ENCODE measurements around the gene SOHLH1. TPM values are rescaled to one million over a fixed set of nuclear protein-coding genes. Genes with fewer than 3 reads are reported as not detected.

SOHLH1 gene
- total RNA-seq, 1 experiment from 2014 or later: not detected

DNA sequence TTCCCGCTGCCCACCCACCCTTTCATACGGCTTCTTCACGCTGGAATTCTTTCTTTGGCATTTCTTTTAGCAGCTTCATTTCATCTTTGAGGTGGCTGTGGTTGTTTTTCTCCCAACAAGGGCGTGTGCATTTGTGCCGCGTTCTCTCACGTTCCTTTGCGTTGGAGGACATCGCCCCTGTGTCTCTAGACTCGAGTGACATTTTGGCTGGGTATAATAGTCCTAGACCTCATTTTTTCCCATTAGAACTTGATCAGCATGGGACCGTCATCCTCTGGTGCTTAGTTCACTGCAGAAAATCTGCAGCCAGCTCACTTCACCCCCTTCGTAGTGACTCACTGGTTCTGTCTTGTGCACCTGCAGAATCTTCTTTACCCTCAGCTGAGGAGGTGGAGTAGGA lies 32.2 kb upstream of the SOHLH1 start:
- DNase-seq (ENCODE audit: low read depth): no peak

DNA sequence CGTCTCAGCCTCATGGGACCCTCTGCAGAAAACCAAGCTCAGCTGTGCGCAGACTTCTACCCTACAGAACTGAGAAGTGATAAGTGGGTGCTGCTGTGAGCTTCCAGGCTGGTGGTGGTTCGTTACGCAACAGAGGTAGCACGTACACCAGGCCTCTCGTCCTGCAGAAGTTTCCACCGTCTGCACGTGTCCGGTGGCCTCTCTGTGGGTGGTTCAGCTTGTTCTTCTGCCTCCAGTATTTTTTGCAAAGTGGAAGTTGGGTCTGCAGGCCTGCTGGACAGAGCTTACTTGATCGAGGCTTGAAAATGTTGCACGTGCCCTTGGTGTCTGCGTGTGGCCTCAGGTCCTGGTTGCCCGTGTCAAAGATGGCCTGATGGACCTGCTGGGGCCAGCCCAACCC lies 30.2 kb upstream of the SOHLH1 start:
- DNase-seq (ENCODE audit: low read depth): no peak

DNA sequence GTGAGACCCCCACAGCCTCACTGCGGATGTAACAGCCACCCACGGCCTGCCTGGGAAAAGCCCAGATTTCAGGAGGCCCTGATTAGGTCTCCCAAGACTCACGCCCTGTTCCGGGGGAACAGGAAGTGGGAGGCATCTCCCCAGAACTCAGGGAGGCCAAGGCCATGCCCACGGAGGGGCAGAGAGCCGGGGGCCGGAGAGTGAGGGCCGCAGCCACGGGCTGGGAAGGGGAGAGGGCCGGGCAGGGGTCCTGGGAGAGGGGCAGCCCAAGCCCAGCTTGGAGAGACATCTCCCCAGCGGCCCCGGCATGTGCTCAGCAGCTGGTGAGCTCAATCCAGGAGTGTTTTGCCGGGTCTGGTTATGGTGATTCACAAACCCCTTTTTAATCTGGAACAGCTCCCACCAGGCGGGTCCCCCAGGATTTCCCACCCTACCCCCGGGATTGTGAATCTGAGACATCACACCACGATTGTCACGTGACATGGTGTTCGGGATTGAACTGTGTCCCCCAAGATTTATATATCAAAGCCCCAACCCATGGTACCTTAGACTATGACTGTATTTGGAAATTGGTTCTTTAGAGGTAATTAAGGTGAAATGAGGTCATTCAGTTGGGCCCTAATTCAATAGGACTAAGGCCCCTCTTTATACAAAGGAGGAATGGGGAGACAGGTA lies 29.3 kb upstream of the SOHLH1 start:
- DNase-seq (ENCODE audit: low read depth): no peak

DNA sequence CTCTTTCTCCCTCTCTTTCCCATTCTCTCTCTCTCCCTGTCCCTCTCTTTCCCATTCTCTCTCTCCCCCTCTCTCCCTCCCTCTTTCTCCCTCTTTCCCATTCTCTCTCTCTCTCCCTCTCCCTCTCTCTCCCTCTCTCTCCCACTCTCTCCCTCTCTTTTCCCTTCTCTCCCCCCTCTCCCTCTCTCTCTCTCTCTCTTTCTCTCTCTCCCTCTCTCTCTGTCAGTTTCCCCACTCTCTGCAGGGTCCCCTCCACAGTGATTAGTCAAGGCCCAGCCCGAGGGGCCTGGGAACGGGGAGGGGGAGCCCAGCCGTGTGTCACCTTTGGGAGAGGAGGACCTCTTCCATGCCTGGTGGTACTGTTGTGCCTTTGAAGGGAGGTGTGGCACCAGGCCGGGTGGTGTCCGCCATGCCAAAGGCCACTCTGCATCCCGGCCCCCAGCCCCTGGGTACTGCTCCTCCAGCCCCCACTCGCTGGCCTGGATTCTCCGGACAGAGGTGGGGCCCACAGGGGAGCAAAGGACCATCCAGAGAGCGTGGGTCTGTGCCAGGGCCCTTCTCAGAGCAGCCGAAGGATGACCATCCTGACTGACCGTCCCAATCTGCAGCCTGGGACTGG lies 28.1 kb upstream of the SOHLH1 start:
- no peak for DNase-seq (ENCODE audit: low read depth)

DNA sequence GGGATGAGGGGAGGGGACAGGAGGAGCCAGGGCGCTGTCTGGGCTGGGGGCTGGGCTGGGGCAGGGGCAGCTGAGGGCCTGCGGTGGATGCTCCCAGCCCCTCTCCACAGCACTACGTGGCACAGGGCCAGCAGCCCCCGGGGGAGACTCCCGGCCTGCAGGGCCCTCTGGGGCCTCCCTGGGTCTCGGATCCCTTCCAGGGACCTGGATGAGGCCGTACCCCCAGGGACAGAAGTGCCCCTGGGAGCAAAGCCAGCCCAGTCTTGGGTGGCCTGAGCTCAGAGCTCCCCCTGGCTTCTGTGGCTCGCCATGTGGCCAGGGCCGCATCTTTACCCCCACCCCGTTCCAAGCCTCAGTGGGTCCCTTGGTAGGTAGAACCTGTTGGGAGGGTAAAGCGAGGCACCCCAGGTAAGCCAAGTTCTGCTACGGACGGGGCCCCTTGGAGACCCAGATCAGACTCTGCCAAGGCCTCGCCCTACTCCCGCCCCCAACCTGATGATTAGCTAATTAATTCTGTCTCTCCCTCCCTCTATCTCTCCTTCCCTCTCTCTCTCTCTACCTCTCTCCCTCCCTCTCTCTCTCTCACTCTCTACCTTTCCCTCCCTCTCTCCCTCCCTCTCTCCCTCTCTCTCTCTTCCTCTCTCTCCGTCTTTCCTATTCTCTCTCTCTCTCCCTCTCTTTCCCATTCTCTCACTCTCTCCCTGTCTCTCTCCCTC lies 27.0 kb upstream of the SOHLH1 start:
- DNase-seq (ENCODE audit: low read depth): no peak

DNA sequence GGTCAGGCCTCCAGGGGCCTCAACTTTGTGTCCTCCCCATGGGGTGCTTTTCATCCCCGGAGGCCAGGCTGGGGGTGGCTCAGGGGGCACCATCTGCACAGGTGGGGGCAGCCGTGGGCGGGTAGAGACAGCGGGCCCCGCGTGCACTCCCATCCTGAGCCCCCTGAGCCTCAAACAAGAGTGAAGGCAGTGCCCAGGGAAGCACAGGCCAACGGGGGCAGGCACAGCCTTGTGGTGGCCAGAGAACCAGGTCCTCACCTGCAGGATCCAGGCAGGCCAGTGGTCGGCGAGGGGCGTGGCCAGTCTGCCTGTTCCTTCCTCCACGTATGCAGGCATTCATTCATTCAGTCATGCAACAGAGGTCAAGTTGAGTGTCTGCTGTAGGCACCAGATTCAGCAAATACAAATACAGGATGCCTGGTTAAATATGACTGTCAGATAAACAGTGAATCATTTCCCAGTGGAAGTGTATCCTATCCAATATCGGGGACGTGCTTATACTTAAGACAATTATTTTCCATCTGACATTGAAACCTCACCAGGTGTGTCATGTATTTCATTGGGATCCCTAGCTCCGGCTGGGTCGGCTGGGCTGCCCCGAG lies 25.0 kb upstream of the SOHLH1 start:
- peak; percentile 40 for DNase-seq (ENCODE audit: low read depth)

DNA sequence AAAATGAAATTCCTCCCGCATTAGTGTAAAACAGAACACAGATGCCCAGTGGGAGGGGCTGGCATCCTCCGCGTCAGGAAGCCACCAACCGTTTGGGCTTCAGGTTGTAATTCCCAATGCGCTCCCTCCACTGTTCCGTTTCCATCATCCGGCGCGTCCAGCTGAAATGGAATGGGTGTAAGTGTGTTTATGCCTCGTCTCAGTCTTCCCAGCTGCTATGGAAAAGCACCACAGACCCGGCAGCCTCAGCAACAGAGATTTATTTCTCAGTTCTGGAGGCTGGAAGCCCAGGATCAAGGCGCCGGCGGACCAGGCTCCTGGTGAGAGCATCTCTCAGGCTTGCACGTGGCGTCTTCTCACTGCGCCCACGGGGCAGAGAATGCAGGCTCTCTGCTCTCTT lies 23.1 kb upstream of the SOHLH1 start:
- DNase-seq (ENCODE audit: low read depth): no peak

DNA sequence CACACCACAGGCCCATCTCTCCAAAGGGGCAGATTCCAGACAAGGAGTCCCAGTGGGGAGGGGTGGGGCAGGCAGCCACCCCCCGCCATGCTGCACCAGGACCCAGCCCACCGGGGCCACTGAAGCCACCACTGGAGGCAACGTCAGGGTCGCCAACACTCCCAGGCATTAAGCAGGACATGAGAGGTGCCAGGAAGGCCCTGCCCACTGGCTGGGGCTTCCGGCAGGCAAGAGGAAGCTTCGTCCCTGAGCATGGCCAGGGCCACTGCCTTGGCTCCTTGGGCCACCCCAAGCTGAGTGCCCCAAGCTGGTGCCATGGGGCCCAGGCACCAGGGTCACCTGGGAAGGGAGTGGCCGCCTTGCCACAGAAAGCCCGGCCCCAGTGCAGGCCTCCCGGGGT lies 20.2 kb upstream of the SOHLH1 start:
- DNase-seq (ENCODE audit: low read depth): no peak

DNA sequence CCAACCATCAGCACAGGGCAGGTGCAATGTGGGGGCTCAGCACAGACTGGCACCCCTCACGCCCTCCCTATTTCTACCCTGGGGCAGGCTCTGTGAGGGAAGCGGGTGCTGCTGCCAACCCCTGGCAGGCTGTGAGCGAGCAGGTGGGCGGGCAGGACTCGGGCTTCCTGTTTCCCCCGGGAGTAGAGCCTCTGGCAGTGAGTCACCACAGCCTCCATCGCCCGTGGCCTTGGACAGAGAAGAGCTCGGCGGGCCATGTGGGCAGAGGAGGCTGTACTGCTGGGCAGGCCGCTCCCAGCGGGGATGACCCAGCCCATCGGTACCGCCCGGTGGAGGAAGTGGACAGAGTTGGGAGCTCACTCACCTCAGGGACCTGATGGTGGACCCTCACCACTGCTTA lies 19.3 kb upstream of the SOHLH1 start:
- DNase-seq (ENCODE audit: low read depth): peak; percentile 77

DNA sequence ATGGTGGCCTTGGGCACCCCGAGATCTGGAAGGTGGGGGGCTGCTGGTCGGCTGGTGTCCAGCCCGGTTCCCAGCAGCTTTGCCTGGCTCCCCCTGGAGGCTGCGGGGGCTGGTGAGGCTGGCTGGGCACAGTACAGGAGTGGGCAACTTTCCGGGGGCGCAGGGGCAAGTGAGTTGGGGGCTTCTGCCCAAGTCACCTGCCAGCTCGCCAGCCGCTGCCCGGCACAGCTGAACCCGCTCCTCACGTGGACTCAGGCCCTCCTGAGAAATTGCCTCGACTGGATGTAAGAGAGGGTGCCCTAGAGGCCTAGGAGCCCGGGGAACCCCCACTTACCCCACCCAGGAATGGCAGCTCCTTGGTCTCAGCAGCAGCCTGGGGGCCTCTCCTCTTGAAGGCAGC lies 18.1 kb upstream of the SOHLH1 start:
- DNase-seq (ENCODE audit: low read depth): no peak

DNA sequence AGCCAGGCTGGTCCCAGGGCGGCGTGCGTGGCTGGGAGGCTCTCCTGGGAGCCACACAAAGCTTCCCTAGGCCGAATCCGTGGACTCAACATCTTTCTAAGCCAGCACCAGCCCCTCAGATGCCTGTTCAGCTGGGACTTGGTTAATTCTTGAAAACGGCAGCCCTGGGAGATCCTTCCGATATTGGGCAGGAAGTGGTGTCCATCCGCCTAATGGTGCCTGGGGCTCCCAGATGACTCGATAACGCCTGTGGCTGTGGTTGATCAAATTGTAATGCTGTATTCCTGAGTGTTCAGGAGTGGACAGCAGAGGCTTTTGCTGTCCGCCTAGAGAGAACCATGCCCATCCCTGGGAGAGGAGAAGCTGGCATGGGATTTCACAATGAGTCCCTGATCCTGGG lies 16.8 kb upstream of the SOHLH1 start:
- no peak for DNase-seq (ENCODE audit: low read depth)

DNA sequence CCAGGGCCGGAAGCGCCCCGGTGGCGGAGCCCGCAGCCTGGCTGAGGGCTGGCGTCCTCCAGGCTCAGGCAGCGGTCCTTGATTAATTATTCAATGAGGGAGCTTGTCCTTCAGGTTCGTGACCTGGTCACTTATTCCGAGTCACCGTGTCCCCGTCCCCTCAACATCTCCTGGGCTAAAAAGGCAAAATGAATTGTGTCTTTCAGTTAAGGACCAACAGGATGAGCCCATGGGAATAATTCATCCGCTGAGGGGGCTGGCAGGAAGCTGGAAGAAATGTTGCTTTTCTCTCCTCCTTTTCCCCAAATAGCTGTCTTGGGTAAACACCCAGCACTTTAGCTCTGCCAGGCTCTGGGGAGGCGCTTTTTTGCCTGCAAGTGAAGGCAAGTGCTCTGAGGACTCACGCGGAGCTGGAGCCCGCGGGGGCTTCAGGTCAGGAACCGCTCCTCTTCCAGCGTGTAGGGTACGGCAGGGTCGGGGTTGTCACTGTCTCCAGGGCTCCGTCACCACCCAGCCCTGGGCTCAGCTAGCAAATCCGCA lies 15.8 kb upstream of the SOHLH1 start:
- no peak for DNase-seq (ENCODE audit: low read depth)

DNA sequence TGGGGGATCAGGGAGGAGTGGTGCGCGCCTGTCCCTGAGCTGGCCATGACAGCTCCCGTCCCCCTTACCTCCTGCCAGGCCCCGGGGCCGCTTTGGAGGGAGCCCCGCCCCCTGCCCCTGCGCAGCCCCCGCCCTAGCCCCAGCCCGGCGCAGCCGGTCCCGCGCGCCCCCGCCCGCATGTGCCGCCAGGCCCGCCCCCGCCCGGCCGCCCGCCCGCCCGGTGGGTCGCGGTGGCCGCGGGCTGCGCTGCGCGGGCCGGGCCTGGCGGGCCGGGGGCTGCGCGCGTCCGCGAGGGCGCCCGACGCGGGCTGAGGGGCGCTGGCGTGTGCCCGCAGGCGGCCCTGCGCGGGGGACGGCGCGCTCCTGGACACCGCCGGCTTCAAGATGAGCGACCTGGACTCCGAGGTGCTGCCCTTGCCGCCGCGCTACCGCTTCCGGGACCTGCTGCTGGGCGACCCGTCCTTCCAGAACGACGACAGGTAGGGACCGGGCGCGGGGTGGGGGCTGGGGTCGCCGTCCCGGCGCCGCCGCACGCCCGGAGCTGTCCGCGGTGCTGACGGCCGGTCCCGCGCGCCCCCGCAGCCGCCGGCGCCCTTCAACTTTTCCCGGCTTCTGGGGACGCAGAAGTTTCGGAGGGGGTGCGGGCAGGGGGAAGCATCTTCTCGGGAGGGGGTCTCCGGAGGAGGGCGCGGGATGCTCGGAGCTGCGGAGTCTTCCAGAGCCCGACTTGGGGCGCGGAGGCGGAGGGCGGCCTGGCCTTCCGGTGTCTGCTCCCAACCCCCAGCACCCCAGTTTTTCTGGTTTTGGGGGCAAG lies 15.2 kb upstream of the SOHLH1 start:
- DNase-seq (ENCODE audit: low read depth): no peak

DNA sequence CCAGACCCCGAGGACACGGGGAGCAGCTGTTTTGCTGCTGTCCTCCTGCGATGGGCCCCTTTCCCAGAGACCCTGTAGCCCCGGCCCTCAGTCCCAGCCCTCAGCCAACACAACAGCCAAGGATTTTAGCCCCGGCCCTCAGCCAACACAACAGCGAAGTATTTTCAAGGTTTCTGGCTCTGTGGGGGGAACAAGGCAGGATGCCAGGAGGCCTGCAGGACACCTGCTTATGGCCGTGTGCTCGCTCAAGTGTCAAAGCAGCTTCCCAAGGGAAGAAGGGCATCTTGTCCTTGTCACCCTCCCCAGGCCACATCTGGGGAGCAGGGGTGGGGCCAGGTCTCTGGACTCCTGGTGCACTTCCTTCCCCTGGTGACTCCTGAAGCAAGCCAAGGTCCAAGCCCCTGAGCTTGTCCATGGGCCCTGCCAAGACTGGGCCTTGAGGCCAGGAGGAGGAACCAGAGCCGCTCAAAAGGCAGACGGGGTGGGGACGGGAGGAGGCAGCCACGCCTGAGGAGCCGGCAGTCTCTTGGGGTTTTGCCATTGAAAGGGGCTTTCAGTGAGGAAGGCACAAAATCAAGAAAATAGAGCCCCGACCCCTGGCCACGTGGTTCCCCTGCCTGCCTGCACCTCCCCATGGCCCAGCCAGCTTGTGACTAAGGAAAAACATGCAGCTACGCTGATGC lies 13.5 kb upstream of the SOHLH1 start:
- no peak for DNase-seq (ENCODE audit: low read depth)

DNA sequence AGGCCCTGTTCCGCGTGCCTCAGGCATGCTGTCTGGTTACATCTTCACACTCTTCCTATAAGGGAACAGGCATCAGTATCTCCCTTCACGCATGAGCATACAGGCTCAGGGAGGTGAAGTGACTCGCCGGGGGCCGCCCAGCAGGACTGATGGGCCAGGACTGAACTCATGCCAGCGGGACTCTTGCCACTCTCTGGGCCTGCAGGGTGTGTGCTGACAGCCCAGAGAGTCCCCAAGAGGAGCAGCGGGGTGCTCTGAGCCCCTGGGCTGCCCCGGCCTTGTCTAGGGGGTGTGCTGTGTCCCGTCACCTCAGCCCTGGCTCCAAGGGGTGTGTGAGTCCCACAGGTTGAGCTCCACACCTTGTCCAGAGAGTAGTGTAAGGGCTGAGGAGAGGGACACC lies 12.6 kb upstream of the SOHLH1 start:
- no peak for DNase-seq (ENCODE audit: low read depth)

DNA sequence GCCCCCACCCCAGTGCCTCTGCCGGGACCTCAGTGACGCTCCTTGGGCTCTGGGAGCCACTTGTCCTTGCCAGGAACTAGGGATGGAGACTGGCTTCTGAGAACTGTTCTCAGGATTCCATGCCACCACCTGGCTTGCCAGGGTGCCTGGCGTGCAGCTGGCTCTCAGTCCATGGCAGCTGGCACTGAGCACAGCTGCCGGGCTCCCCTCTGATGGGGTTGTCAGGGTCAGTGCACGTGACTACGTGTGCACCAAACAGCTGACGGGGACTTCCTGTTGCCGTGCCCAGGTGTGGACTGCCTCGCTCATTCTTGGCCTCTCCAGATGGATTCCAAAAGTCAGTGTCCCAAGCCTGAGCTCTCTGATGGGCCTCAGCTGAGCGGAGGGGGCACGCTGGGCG lies 12.1 kb upstream of the SOHLH1 start:
- no peak for DNase-seq (ENCODE audit: low read depth)

DNA sequence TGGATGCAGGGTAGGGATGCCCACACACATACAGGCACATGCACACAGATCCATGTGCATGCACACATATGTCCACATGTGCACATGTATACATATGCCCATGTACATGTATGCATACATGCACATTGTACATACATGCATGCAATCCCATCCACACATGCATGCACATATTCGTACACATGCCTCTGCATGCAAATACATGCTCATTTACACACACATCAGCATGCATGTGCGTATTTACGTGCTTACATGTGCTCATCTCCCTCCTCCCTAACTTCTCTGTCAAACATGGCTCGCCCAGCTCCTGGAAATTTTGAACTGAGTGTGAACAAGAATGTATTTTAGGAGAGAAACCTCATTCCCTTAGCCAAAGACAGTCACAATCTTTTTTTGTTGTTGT lies 8.9 kb upstream of the SOHLH1 start:
- no peak for DNase-seq (ENCODE audit: low read depth)

DNA sequence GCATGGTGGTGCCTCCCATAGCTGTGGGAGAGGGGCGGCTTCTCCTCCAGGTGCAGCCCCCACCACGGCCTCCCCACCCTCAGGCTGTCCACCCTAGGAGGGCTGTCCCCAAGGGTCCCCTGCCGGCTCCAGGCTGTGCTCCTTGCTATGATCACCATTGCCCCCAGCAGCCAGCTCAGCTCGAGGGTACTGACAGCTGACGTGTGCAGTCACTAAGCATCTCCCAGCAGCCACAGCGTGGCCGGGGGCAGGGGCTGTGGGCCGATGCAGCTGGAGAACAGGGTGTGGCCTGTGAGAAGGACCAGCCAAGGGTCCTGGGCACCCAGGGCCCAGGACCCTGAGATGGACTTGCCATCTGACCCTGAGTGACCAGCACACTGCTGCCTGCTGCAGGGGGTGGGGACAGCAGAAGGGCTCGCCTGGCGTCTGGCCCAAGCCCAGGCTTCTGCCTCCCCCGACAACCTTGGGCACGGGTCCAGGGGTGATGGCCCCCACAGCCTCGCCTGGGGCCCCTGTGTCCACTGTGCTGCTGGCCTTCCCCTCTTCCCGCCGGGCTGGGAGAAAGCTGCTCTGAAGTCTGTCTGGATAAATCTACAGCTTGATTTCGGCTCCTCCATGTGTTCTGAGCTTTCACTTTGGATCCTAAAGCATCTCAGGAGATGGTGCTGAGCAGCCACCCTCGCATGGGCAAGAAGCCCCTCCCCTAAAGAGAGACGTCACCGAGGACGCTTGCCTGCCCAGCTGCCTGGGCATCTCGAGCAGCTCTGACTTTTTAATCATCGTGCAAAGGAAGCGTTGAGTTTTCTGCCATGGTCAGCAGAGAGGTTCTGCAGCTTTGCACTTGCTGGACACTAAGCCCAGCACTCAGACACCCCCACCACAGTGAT lies 8.2 kb upstream of the SOHLH1 start:
- DNase-seq (ENCODE audit: low read depth): no peak

DNA sequence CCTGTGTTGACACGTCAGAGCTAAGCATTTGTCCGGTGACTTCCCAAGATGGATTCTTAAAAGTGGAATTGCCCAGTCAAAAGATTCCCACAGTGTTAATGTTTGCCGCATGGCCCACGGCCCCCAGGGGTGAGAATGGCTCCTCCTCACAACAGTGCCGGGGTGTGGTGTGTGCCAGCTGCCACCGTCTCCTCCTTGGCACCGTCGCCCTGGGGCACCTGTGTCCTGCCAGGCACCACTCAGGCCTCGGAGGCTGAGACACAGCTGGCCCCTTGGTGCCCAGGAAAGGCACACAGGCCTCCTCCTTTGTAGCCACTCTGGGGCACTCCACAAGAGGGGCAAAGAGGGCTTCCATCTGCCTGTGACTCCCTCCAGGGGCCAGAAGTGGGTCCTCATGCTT lies 7.0 kb upstream of the SOHLH1 start:
- no peak for DNase-seq (ENCODE audit: low read depth)

DNA sequence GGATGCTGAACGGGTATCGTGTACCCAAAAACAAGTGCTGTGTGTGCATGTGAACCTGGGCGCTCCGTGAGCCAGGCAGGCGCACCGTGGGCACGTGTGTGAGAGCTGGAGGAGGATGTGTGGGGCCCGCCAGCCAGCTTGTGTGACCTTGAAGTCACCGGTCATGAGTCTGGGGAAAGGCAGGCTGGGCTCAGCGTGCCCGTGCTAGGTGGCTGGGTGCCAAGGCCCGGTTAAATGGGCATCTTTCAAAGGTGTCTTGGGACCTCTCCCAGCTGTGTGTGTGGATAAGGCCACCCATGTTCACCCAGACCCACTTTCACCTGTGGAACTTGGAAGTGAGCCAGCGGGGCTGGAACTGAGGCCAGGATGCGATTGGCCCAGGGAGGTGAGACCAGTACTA lies 6.1 kb upstream of the SOHLH1 start:
- DNase-seq (ENCODE audit: low read depth): no peak

Measured in HT1080 (cell line).